Measurements from ENCODE around the gene SLC39A2. TPM values are rescaled to one million over a fixed set of nuclear protein-coding genes. Genes with fewer than 3 reads are reported as not detected.

The SLC39A2 gene
- total RNA-seq, 4 donors from 2014 or later: 0.82 to 1.4 TPM; not detected in 2

DNA sequence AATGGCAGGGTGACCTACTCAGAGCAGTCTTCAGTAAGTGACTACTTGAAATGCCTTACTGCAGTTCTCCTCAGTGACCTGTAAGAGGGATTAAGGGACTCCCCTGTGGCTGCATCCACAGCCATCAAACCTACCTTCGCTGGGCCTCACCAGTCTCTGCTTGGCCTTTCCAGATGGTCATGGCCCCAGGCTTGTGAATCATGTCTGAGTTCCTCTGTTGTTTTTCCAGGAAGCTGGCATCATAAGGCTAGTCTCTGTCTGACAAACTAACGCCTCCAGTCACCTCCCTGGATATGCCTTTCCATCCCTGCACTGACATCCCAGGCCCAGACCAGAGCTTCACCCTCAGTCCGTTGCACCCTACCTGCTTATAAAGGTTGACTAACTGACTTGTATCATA, 29.8 kb upstream of the SLC39A2 start:
- TF ChIP-seq EP300 (IDR thresholded peaks at IDR 0.05; ENCODE audit: low read depth): no peak
- TF ChIP-seq POLR2AphosphoS5 (IDR thresholded peaks at IDR 0.05): no peak
- no peak for TF ChIP-seq POLR2A (IDR thresholded peaks at IDR 0.05)
- TF ChIP-seq, protein P1, sequence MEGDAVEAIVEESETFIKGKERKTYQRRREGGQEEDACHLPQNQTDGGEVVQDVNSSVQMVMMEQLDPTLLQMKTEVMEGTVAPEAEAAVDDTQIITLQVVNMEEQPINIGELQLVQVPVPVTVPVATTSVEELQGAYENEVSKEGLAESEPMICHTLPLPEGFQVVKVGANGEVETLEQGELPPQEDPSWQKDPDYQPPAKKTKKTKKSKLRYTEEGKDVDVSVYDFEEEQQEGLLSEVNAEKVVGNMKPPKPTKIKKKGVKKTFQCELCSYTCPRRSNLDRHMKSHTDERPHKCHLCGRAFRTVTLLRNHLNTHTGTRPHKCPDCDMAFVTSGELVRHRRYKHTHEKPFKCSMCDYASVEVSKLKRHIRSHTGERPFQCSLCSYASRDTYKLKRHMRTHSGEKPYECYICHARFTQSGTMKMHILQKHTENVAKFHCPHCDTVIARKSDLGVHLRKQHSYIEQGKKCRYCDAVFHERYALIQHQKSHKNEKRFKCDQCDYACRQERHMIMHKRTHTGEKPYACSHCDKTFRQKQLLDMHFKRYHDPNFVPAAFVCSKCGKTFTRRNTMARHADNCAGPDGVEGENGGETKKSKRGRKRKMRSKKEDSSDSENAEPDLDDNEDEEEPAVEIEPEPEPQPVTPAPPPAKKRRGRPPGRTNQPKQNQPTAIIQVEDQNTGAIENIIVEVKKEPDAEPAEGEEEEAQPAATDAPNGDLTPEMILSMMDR (IDR thresholded peaks at IDR 0.05): no peak
- in situ Hi-C loops (cut with MboI; ENCODE audit: low pct_ligation_motif_present in 1 of 4, low pct_unique_long_range_greater_than_20kb in 1 of 4, low sequenced_read_pairs in 3 of 4): loop anchor here in 2 of 4 donors (10.0 kb wide), 1 partner anchor 115 kb away; no protein-coding TSS in a partner anchor
- Histone ChIP-seq H3K9me3 (no peaks in the 10 kb centered on the region), H3K36me3 (no peaks in the 10 kb centered on the region), H3K4me1 (peaks cover 0 to 5% (median 0%) of the 10 kb centered on the region in 4 donors), H3K27me3 (no peaks in the 10 kb centered on the region), H3K27ac (no peak overlapping the region), H3K4me3 (no peak overlapping the region)
- DNase-seq: no peak
- intact Hi-C loops (cut with DNase I; ENCODE audit: low total_unique reads): no loop called here
- WGBS, 2 donors (ENCODE audit: low coverage in 1 of 2): 91% methylated on average over 3 of the region's 3 CpGs; no CpG with 5 or more reads in 1 of the 2 donors

DNA sequence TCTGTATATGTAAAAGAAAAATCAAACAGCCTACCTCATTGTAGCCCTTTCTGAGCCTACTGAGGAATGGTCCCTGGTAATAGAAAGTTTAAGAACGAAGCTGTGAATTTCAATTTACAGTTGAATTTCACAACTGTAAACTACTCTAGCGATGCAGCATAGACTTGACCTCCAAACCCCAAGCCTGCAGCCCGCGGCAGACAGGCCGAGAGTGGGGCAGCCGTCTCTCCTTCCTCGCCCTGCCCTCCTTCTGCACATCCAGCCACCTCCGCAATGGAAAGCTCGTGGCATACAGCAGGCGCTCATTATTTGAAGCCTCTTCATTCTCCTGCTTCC, 28.5 kb upstream of the SLC39A2 start:
- Histone ChIP-seq H3K4me1 (peaks cover 0 to 5% (median 0%) of the 10 kb centered on the region in 4 donors), H3K9me3 (no peaks in the 10 kb centered on the region), H3K27me3 (no peaks in the 10 kb centered on the region), H3K36me3 (no peaks in the 10 kb centered on the region), H3K27ac (peak overlapping the region in 3 of 4 donors; percentile 62 to 86 (median 80)), H3K4me3 (peak overlapping the region in 3 of 4 donors; percentile 33 to 55 (median 37))
- 31 to 47% methylated on average over 7 to 10 of the region's 10 CpGs for WGBS, 2 donors (ENCODE audit: low coverage in 1 of 2)
- intact Hi-C loops (cut with DNase I; ENCODE audit: low total_unique reads) (no loop called here), in situ Hi-C loops (cut with MboI; ENCODE audit: low pct_ligation_motif_present in 1 of 4, low pct_unique_long_range_greater_than_20kb in 1 of 4, low sequenced_read_pairs in 3 of 4) (loop anchor here in 1 of 4 donors (10.0 kb wide), 1 partner anchor 276 kb away; no protein-coding TSS in a partner anchor)
- TF ChIP-seq POLR2AphosphoS5 (IDR thresholded peaks at IDR 0.05): no peak
- TF ChIP-seq, protein P1 (IDR thresholded peaks at IDR 0.05): no peak
- no peak for DNase-seq

DNA sequence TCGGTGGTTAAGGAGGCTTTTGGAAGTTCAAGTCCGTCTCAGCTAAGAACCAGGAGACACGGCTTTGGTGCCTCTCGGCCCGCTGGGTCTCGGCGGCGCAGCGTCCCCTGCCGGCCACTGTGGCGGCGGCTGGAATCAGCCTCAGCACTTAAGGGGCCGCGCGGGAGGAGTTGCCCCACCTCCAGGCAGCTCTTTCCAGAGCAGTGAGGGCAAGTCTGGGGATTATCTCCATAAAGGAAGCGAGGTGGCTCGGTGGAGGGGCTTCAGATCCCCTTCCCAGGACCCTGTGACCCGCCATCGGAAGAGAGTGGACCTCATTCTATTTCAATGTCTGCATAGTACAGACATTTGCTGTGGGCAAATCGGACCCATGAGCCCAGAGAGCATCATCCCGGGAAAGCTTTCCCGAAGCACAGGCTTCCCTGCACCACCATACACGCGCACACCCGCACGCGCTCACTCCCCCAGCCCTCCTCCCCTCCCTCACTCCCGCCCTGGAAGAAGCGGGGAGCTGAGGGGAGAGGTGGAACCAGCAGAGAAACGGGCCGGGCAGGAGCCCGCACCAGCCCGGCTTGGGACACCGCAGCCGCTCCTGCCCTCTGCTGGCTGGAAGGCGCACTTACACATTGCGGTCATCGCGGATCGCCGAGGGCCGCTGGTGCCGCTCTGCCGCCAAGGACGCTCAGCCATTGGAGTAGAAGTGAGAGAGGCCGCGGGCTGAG, 27.9 kb upstream of the SLC39A2 start:
- in situ Hi-C loops (cut with MboI; ENCODE audit: low pct_ligation_motif_present in 1 of 4, low pct_unique_long_range_greater_than_20kb in 1 of 4, low sequenced_read_pairs in 3 of 4): loop anchor here in 1 of 4 donors (10.0 kb wide), 1 partner anchor 276 kb away; no protein-coding TSS in a partner anchor

DNA sequence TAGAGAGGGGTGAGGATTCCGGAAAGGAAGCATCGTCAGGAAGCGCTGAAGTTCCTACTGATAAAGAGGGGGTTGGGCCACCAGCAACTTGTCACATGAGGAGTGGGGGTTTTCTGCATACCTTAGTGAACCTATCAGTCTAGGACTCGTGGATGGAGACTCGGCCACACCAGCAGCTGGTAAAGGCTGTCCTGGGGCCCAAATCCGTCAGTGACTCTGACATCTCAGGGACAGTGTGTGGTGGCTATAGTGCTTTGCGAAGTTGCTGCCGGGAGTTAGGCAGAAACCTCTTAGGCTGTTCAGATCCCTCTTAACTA, 27.4 kb upstream of the SLC39A2 start:
- Histone ChIP-seq H3K4me1 (peaks cover 0 to 9% (median 0%) of the 10 kb centered on the region in 4 donors), H3K27ac (peak overlapping the region; percentile 62 to 86 (median 72)), H3K9me3 (no peaks in the 10 kb centered on the region), H3K4me3 (peak overlapping the region in 2 of 4 donors; percentile 33 to 55), H3K36me3 (no peaks in the 10 kb centered on the region), H3K27me3 (no peaks in the 10 kb centered on the region)
- in situ Hi-C loops (cut with MboI; ENCODE audit: low pct_ligation_motif_present in 1 of 4, low pct_unique_long_range_greater_than_20kb in 1 of 4, low sequenced_read_pairs in 3 of 4): loop anchor here in 1 of 4 donors (10.0 kb wide), 1 partner anchor 277 kb away; no protein-coding TSS in a partner anchor
- WGBS, 2 donors (ENCODE audit: low coverage in 1 of 2): 23% methylated on average over 8 of the region's 8 CpGs; no CpG with 5 or more reads in 1 of the 2 donors
- intact Hi-C loops (cut with DNase I; ENCODE audit: low total_unique reads): no loop called here
- TF ChIP-seq POLR2A (IDR thresholded peaks at IDR 0.05): no peak
- TF ChIP-seq EP300 (IDR thresholded peaks at IDR 0.05; ENCODE audit: low read depth): no peak
- TF ChIP-seq, protein P1 (IDR thresholded peaks at IDR 0.05): no peak
- TF ChIP-seq POLR2AphosphoS5 (IDR thresholded peaks at IDR 0.05): no peak
- DNase-seq: no peak

More for the DNA sequence above, 27.9 kb upstream of the SLC39A2 start:
- peak overlapping the region; percentile 33 to 55 (median 38) for H3K4me3 ChIP-seq
- intact Hi-C loops (cut with DNase I; ENCODE audit: low total_unique reads): no loop called here
- peak overlapping the region; percentile 62 to 86 (median 72) for H3K27ac ChIP-seq
- no peaks in the 10 kb centered on the region for H3K36me3 ChIP-seq
- TF ChIP-seq EP300 (IDR thresholded peaks at IDR 0.05; ENCODE audit: low read depth) (no peak), POLR2AphosphoS5 (IDR thresholded peaks at IDR 0.05) (no peak), POLR2A (IDR thresholded peaks at IDR 0.05) (no peak)
- TF ChIP-seq, protein P1 (IDR thresholded peaks at IDR 0.05): peak; percentile 73 to 89 (median 79)
- 20 to 36% methylated on average over 1 to 36 of the region's 47 CpGs for WGBS, 2 donors (ENCODE audit: low coverage in 1 of 2)
- no peaks in the 10 kb centered on the region for H3K9me3 ChIP-seq
- DNase-seq: peak; percentile 82
- no peaks in the 10 kb centered on the region for H3K27me3 ChIP-seq
- peaks cover 0 to 5% (median 0%) of the 10 kb centered on the region in 4 donors for H3K4me1 ChIP-seq

All from transverse colon (tissue), 4 donors.